ENCODE data around the gene AMDHD2.

AMDHD2 gene

DNA sequence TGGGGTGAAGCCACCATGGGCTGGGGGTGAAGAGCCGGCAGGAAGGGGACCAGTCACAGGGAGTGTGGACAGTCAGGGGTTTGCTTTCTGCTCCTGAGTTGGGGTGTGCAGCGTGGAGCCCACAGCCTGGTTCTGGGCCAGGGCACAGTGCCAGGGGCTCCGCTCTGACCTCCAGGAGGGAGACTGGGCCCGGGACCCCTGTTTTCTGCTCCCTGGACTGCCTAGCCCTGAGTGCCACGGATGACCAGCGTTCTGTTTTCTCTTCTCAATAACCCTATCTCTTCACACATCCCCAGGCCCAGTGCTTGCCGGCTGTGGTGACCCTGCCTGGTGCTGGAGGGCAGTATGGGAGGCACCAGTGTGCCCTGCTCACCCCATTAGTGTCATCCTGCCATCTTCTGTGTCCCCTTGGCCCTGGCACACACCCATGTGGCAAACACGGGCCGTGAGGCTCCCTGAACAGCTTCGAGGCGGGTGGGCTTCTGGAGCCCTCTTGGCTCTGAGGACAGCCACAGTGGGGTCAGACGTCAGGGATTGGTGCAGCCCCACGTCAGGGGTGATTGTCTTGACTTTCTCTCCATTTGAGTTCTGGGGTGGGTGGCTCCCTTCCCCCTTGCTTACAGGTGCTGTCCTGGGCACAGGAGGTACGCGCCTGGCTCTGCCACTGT lies 9.9 kb downstream of the AMDHD2 start:
- TF ChIP-seq CTCF (IDR thresholded peaks at IDR 0.05) = no peak

GRCh38 chr16:2530629-2531318 lies 10.6 kb downstream of the AMDHD2 start:
- TF ChIP-seq CTCF (IDR thresholded peaks at IDR 0.05) = no peak

DNA sequence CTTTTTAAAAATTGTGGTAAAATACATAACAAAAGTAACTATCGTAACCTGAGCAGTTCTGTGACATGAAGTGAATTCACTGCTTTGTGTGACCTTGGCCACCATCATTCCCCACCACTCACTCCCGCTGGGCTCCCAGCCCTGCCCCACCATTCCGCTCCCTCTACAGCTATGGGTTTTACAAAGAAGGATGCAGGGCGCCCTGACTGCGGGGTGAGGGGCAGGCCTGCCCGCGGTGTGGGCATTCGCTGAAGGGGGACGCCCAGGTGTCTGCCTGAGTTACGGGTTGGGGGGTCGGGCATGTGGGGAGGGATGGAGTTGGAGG lies 11.2 kb downstream of the AMDHD2 start, which contains the start of gene CEMP1:
CEMP1 (minus strand) TSS at position 38 of the 325 bp plus-strand sequence. CDS start 335 bp downstream, outside the sequence.
- TF ChIP-seq CTCF (IDR thresholded peaks at IDR 0.05) = no peak

DNA sequence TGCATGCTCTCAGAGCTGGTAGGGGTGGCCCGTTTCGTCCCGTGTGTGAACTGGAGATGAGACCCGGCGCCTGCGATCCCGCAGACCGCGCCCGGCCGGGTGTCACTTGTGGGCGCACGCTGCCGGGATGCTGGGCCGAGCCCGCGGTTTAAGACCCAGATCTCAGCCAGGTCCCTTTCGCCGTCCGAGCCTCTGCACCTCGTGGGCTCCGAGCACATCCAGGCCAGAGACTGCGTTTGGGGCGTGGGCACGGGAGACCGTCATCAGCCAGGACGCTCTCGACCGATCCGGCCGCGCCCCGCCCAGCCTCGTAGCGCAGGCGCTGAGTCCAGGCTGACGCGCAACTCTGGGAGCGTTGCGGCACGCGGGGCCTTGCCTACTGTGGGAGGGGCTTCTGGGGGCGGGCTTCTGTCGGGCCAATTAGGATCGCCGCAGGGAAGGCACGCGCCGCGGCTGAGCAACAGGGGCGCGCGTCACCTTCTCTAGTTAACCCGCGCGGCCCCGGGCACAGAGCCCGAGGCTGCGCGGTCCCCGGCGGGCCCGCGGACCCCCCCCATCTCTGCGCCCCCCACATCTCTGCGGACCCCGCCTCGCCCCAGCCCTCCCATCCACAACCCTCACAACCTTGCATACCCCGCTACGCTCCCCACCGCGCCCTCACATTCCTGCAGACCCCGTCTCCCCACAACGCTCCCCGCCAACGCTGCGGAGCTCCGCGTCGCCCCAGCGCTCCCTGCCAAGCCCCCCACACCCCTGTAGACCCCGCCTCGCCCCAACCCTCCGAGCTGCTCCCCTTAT lies 11.7 kb downstream of the AMDHD2 start:
- no peak for TF ChIP-seq CTCF (IDR thresholded peaks at IDR 0.05)

GRCh38 chr16:2532494-2533141 lies 12.4 kb downstream of the AMDHD2 start:
- TF ChIP-seq CTCF (IDR thresholded peaks at IDR 0.05) = no peak

GRCh38 chr16:2533912-2534311 lies 13.7 kb downstream of the AMDHD2 start:
- no peak for TF ChIP-seq CTCF (IDR thresholded peaks at IDR 0.05)

DNA sequence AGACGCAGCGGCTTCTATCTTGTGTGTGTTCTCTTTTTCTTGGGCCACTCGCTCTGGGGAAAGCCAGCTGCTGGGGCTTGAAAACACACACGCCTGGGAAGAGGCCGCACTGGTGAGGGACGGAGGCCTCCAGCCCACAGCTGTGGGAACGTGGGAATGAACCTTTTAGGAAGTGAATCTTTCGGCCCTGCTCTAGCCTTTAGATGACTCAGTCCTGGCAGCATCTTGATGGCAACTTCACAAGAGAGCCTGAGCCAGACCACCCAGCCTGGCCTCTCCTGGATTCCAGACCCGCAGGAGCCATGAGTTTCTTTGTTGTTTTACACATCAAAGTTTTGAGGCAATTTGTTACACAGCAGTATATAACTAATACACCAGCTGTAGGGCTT lies 15.4 kb downstream of the AMDHD2 start:
- no peak for TF ChIP-seq CTCF (IDR thresholded peaks at IDR 0.05)

Data from LNCAP (cell line).